Measurements from ENCODE around the gene KCNJ1.

- TF ChIP-seq CTCF (IDR thresholded peaks at IDR 0.05) (no peak), POLR2A (IDR thresholded peaks at IDR 0.05) (no peak)
Measured at GRCh38 chr11:128843198-128843785, 23.8 kb downstream of the KCNJ1 start.

All from right lobe of liver (tissue), 4 donors.